Transverse colon (tissue), 4 donors: ENCODE results near the gene NFAT5. TPM values are rescaled to one million over a fixed set of nuclear protein-coding genes. Genes with fewer than 3 reads are reported as not detected.
"Not testable (repeated sequence)": the region's sequence is repeated elsewhere in the genome, so short reads cannot be mapped to it uniquely, and the experiment has no call there.

Source experiments
- DNase-seq: peaks from one replicate; pipeline ENCODE4 v3.0.0-alpha.2; 2019
- H3K27ac ChIP-seq, 4 donors: fragments of 200-600 bp; sonication (generic); 2 replicates each; pipeline ENCODE4 v1.5.1; 2016 to 2018; ENCODE audit warnings: inconsistent platforms in 4 of 4
- H3K27me3 ChIP-seq: fragments of 200-600 bp; sonication (generic); 2 replicates; pipeline ENCODE4 v1.5.1; 2017; ENCODE audit warnings: inconsistent platforms
- H3K36me3 ChIP-seq, 4 donors: fragments of 200-600 bp; sonication (generic); 2 replicates each; pipeline ENCODE4 v1.5.1; 2017 to 2019; ENCODE audit warnings: inconsistent platforms in 4 of 4
- H3K4me1 ChIP-seq, 4 donors: fragments of 200-600 bp; sonication (generic); 2 replicates each; pipeline ENCODE4 v1.5.1; 2017 to 2020; ENCODE audit warnings: inconsistent platforms in 4 of 4
- H3K4me3 ChIP-seq, 4 donors: fragments of 200-600 bp; sonication (generic); 1 replicate in 1 of 4; 2 replicates in 3 of 4; pipeline versions ENCODE4 v1.5.1 to v1.6.1; 2017 to 2019; ENCODE audit warnings: inconsistent platforms in 4 of 4
- H3K9me3 ChIP-seq, 2 donors: fragments of 200-600 bp; sonication (generic); 2 replicates each; pipeline ENCODE4 v1.5.1; 2017 to 2019; ENCODE audit warnings: inconsistent platforms in 2 of 2
- CTCF ChIP-seq, 5 experiments: fragments of 200-600 bp in 3 of 5; fragments of 450-650 bp in 2 of 5; sonication (generic) in 3 of 5; IDR thresholded peaks; 1 replicate in 2 of 5; 2 replicates in 3 of 5; pipeline ENCODE4 v1.5.1; 2016 to 2017; ENCODE audit warnings: antibody characterized with exemption in 5 of 5, inconsistent platforms in 3 of 5, mild to moderate bottlenecking in 2 of 5, moderate library complexity in 1 of 5
- EP300 ChIP-seq: sonication (generic); formaldehyde crosslinking; IDR thresholded peaks from one replicate; pipeline ENCODE4 v1.6.1; 2017; ENCODE audit warnings: antibody characterized with exemption, low read depth
- POLR2A ChIP-seq: fragments of 450-650 bp; IDR thresholded peaks from one replicate; pipeline ENCODE4 v1.6.1; 2016; ENCODE audit warnings: antibody characterized with exemption, mild to moderate bottlenecking, moderate library complexity
- POLR2AphosphoS5 ChIP-seq, 3 donors: sonication (generic); formaldehyde crosslinking; IDR thresholded peaks; one replicate each; pipeline ENCODE4 v1.6.1; 2016; ENCODE audit warnings: antibody characterized with exemption in 3 of 3
- WGBS, 2 donors: methylation state at CpG; one replicate each; pipeline ENCODE4 v1.1.5; 2018; ENCODE audit warnings: low coverage in 1 of 2; 5-methylcytosine and 5-hydroxymethylcytosine counted together
- in situ Hi-C, 4 donors: fragments of 200-750 bp; cut with MboI; loops; one replicate each; pipeline versions ENCODE4 v1.15.0 to v1.15.1; 2017; ENCODE audit warnings: low sequenced_read_pairs in 3 of 4, low pct_ligation_motif_present in 1 of 4, low pct_unique_long_range_greater_than_20kb in 1 of 4
- intact Hi-C: fragments of 100-400 bp; cut with DNase I; formaldehyde crosslinking; loops from one replicate; pipeline ENCODE4 v1.15.1; 2023; ENCODE audit warnings: low total_unique reads
- total RNA-seq, 4 donors: library from RNA; depleted of rRNA; stranded (reverse); fragments of >200 nt; gene quantifications; one replicate each; pipeline ENCODE4 v1.1.0, GENCODE V29; 2016

NFAT5 gene
- total RNA-seq, 4 donors from 2014 or later = 37.3 to 131 (median 88.8) TPM

- Histone ChIP-seq H3K27ac (peak overlapping the region; percentile 98 to 99 (median 98)), H3K9me3 (no peaks in the 10 kb centered on the region), H3K4me3 (peak overlapping the region; percentile 85 to 100 (median 94)), H3K36me3 (no peaks in the 10 kb centered on the region), H3K4me1 (peaks cover 14 to 63% (median 36%) of the 10 kb centered on the region in 4 donors), H3K27me3 (no peaks in the 10 kb centered on the region)
- intact Hi-C loops = loop anchor here (10.0 kb wide), 1 partner anchor 172 kb away; no protein-coding TSS in a partner anchor
- in situ Hi-C loops = no loop called here
- DNase-seq = peak; percentile 60
- 0% methylated on average over 15 to 39 of the region's 75 CpGs for WGBS, 2 donors
- TF ChIP-seq CTCF (IDR thresholded peaks at IDR 0.05) = no peak
- peak; percentile 5 for TF ChIP-seq POLR2A
- no peak for TF ChIP-seq EP300
- peak in 1 of 3 donors; percentile 14 for TF ChIP-seq POLR2AphosphoS5 (IDR thresholded peaks at IDR 0.05)
Measured at GRCh38 chr16:69566240-69566980, 644 bp downstream of the NFAT5 start.

GRCh38 chr16:69566981-69567680, 1.4 kb downstream of the NFAT5 start:
- H3K4me3 ChIP-seq = peak overlapping the region; percentile 85 to 100 (median 94)
- peaks cover 14 to 67% (median 32%) of the 10 kb centered on the region in 4 donors for H3K4me1 ChIP-seq
- no peak for DNase-seq
- H3K9me3 ChIP-seq = no peaks in the 10 kb centered on the region
- intact Hi-C loops = loop anchor here (10.0 kb wide), 1 partner anchor 172 kb away; no protein-coding TSS in a partner anchor
- H3K36me3 ChIP-seq = no peaks in the 10 kb centered on the region
- in situ Hi-C loops = no loop called here
- peak overlapping the region; percentile 98 to 99 (median 98) for H3K27ac ChIP-seq
- peak in 2 of 5 experiments; percentile 23 to 35 for TF ChIP-seq CTCF (IDR thresholded peaks at IDR 0.05)
- TF ChIP-seq EP300 = no peak
- TF ChIP-seq POLR2A = no peak
- no peak for TF ChIP-seq POLR2AphosphoS5 (IDR thresholded peaks at IDR 0.05)
- 0 to 1% methylated on average over 6 to 9 of the region's 9 CpGs for WGBS, 2 donors
- H3K27me3 ChIP-seq = no peaks in the 10 kb centered on the region

- no peaks in the 10 kb centered on the region for H3K27me3 ChIP-seq
- peak overlapping the region in 1 of 4 donors; percentile 7 for H3K4me3 ChIP-seq
- H3K27ac ChIP-seq = peak overlapping the region in 3 of 4 donors; percentile 17 to 98 (median 25)
- no peak for TF ChIP-seq POLR2AphosphoS5 (IDR thresholded peaks at IDR 0.05)
- WGBS, 2 donors = 58 to 68% methylated on average over 2 of the region's 2 CpGs
- peaks cover 14 to 61% (median 31%) of the 10 kb centered on the region in 4 donors for H3K4me1 ChIP-seq
- DNase-seq = no peak
- in situ Hi-C loops (no loop called here), intact Hi-C loops (loop anchor here (10.0 kb wide), 1 partner anchor 174 kb away; no protein-coding TSS in a partner anchor)
- no peaks in the 10 kb centered on the region for H3K9me3 ChIP-seq
- H3K36me3 ChIP-seq = no peaks in the 10 kb centered on the region
Measured at GRCh38 chr16:69568676-69569075, 2.9 kb downstream of the NFAT5 start.

- in situ Hi-C loops = not testable (repeated sequence)
- 90 to 91% methylated on average over 7 to 9 of the region's 9 CpGs for WGBS, 2 donors
Measured at GRCh38 chr16:69578771-69579170, 13.0 kb downstream of the NFAT5 start.

More at GRCh38 chr16:69578771-69579170, 13.0 kb downstream of the NFAT5 start:
- H3K4me3 ChIP-seq, H3K27ac ChIP-seq, intact Hi-C loops, H3K27me3 ChIP-seq, DNase-seq, H3K36me3 ChIP-seq, H3K9me3 ChIP-seq: not testable (repeated sequence)
- H3K4me1 ChIP-seq = peaks cover 0 to 15% (median 0%) of the 10 kb centered on the region in 4 donors
